Measurements from ENCODE around the gene FNTB. TPM values are rescaled to one million over a fixed set of nuclear protein-coding genes. Genes with fewer than 3 reads are reported as not detected.
A peak's percentile ranks its signal among the peaks of the same experiment; 100 is the strongest.

Gene FNTB
- total RNA-seq, 1 donor from 2014 or later, result 8.5 TPM

DNA sequence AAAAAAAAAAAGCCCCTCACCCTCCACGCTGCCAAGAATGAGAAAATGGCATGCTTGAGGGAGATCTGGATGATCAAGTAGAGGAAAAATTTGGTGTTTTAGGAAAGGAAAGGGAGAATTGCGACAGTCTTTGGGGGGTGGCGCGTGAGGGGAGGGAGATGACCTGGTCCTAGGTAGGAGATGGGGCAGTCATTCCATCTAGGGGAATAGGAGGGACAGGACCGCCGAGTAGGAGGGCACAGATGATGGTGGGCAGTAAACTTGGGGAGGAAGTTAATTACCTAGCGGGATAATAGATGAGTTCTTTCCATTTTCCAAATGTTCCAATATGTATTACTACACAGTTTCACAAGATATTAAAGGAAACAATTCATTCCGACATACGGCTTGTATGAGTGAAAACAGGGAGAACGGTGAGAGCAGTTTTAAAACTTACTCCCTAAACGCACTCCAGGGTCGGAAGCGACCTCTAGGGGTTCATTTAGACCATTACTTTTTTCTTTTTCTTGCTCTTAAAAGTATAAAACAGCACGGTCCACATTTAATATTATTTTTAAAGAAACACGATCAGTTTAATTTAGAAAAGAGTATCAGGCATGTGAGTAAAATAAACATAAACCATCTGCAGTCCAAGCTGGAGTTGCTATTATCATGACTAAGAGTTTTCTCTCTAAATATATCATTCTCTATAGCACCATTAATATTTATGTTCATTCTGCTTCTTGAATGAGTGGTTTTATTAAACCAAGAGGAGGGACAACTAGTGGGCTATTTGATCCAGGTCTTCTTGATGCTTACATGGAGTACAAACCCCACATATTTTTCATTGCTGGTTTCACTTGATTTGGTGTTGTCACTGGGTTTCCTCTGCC lies 3.0 kb upstream of the FNTB start:
- DNase-seq, result peak; percentile 73

GRCh38 chr14:64987438-64987767 lies 708 bp downstream of the FNTB start:
- no peak for DNase-seq

DNA sequence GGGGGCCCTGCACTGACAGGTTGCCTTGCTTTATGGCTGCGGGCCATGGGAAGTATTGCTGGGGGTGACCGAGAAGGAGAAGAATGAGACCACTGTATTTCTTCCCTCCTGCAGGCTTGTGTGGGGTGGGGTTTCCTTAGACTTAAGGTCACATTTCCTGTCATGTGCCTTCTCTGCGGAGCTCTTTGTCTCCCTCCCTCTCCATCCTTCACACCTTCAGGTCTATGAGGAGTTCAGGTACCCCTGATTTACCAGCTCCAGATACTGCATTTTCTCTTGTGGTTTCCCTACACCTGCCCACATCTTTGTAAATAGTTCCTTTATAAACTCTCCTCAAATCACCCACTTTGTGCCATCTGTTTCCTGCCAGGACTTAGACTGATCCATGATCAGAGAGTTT lies 3.6 kb downstream of the FNTB start:
- DNase-seq, result no peak

GRCh38 chr14:64990939-64991338 lies 4.2 kb downstream of the FNTB start:
- no peak for DNase-seq

GRCh38 chr14:64992328-64992885 lies 5.7 kb downstream of the FNTB start:
- DNase-seq, result no peak

GRCh38 chr14:64993266-64993930 lies 6.7 kb downstream of the FNTB start:
- DNase-seq, result peak; percentile 51

DNA sequence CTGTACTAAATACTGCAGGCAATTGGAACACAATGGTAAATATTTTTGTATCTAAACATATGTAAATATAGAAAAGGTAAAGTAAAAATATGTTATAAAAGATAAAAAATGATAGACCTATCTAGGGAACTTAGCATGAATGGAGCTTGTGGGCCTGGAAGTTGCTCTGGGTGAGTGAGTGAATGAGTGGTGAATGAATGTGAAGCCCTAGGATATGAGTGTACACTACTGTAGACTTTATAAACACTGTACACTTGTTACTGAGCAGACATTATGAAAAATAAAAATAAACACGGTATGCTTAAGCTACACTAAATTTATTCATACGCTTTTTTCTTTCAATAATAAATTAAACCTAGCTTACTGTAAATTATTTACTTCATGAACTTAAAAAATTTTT lies 7.8 kb downstream of the FNTB start:
- no peak for DNase-seq

DNA sequence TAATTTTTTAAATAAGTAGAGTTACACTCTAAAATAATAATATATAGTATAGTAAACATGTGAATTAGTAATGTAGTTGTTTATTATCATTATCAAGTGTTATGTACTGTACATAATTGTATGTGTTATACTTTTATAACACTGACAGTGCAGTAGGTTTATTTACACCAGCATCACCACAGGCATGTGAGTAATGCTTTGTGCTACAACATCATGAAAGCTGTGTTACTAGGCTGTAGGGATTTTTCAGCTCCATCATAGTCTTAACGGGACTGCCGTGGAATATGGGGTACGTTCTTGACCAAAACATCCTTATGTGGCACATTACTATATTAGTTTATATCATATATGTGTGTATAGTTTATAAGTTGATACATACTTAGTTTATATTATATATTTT lies 8.6 kb downstream of the FNTB start:
- no peak for DNase-seq

- no peak for DNase-seq
Measured at GRCh38 chr14:64997108-64997794, 10.6 kb downstream of the FNTB start.

DNA sequence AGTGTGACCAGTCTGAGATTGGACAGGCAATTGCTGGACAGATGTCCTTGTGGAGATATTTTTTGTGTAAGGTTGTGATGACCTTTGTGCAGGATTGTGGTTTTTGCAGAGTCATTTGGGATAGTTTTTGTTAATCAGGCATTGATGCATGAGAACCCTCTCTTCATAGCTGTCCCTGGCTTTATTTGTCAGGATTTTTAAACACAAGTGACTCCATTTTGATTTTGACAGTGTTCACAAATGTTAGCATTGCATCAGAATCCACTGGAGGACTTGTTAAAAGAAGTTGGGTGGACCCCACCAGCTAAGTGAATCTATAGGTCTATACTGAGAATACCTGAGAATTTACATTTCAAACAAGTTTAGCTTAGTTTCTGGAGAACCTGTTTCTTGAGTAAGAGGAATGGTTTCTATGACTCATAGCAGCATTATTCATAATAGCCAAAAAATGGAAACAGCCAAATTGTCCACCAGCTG lies 11.8 kb downstream of the FNTB start:
- DNase-seq, result no peak

DNA sequence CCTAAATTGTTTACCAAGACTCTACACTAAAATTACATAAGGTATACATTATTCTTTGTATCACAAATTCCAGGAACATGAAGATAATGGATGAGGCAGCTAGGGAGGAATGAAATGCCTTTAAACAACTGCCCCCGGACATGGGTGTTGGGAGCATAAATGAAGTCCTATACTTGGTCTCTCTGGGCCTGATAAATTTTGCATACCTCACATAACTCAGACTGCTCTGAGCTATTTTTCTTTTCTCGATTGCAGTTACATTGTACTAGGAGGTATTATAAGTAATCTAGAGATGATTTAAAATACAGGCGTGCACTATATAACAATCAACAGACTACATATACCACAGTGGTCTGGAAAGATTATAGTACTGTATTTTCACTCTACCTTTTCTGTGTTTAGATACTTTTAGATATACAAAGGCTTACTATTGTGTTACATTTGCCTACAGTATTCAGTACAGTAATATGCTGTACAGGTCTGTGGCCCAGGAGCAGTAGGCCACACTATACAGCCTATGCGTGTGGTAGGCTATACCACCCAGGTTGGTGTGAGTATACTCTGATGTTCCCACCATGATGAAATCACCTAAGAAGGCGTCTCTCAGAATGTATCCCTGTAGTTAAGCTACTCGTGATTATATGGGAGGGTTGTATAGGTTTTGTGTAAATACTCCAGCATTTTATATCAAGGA lies 14.3 kb downstream of the FNTB start:
- no peak for DNase-seq

DNA sequence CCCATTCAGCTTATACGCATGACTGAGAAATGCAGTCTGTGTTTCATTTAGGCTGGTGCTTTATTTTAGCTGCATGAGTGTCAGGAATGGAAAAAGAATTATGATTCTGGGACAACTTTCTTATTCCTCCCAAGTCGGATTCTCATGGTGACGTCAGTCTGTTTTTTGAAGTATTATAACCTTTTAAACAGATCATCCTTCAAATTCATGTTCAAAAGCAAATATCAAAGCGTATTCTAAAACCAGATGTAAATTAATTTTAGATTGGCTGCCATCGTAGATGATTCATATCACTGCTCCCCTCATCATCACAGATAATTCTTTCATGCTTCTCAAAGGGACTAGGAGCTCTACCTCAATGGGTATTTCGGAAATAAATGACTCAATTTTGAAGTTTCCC lies 15.0 kb downstream of the FNTB start:
- no peak for DNase-seq

- no peak for DNase-seq
Measured at GRCh38 chr14:65002586-65003210, 16.0 kb downstream of the FNTB start.

- DNase-seq, result no peak
Measured at GRCh38 chr14:65003394-65003793, 16.7 kb downstream of the FNTB start.

DNA sequence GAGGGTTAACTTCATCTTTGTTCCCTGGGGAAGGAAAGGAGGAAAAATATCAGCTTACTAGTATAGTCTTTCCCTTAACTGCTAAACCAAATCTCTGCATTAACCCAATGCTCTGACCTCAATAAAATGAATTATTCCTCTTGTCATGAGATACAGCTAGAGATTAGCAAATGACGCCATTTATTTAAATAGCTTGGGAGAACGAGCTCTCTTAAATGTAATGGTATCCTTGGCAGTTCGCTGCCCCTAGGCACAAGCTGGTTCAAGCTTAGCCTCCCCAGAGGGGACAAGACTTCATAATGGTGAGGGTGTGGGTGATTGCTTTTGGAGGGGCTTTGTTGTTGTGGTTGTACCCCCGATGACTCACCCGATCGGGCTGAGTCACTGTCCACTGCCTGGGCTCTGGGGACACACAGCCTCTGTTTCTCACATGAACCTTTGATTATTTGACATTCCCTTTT lies 19.6 kb downstream of the FNTB start:
- DNase-seq, result no peak

DNA sequence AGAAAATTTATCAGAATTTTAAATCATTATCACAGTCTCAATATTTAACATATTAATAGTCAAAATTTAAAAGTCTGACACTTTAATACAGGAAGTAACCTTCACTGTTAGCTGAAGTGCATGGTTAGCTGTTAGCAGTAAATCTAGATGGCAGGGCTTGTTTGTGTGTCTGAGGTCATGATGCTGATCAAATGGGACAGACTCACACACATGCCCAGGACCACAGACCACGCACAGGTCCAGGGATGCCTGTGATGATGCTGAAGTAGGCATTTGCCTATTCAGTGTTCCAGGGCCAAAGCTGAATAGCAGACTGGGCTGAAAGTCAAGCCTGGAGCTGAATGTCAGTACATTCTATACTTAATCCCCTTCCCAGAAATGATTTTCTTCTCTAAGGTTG lies 20.5 kb downstream of the FNTB start:
- DNase-seq, result no peak

GRCh38 chr14:65010211-65010931 lies 23.7 kb downstream of the FNTB start:
- no peak for DNase-seq

DNA sequence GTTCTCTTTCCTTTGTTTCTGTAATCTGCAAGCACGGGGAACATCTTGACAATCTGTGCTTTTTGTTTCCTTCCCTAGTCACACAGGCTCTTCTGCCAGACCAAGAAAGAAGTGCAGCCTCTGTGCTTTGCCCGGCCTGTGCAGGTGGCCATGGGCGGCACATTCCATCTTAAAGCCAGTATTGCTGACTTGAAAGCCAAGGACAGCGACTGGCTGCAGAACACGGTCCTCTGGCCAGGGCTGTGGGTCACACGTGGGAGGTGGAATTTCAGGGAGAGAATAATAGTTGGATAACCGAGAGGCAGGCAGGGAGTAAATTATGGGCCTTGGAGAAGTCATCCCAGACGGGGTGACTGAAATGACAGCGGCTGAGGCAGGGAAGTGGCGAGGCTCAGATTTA lies 24.8 kb downstream of the FNTB start:
- DNase-seq, result no peak

GRCh38 chr14:65012353-65012752 lies 25.7 kb downstream of the FNTB start:
- DNase-seq, result no peak

GRCh38 chr14:65015391-65015790 lies 28.7 kb downstream of the FNTB start:
- DNase-seq, result no peak

GRCh38 chr14:65016471-65016870 lies 29.8 kb downstream of the FNTB start:
- no peak for DNase-seq

Measured in dermis blood vessel endothelial cell (primary cell).